Measurements from ENCODE around the gene PUM1. TPM values are rescaled to one million over a fixed set of nuclear protein-coding genes. Genes with fewer than 3 reads are reported as not detected.

Gene PUM1
- total RNA-seq, 1 donor from 2014 or later = 105 TPM

DNA sequence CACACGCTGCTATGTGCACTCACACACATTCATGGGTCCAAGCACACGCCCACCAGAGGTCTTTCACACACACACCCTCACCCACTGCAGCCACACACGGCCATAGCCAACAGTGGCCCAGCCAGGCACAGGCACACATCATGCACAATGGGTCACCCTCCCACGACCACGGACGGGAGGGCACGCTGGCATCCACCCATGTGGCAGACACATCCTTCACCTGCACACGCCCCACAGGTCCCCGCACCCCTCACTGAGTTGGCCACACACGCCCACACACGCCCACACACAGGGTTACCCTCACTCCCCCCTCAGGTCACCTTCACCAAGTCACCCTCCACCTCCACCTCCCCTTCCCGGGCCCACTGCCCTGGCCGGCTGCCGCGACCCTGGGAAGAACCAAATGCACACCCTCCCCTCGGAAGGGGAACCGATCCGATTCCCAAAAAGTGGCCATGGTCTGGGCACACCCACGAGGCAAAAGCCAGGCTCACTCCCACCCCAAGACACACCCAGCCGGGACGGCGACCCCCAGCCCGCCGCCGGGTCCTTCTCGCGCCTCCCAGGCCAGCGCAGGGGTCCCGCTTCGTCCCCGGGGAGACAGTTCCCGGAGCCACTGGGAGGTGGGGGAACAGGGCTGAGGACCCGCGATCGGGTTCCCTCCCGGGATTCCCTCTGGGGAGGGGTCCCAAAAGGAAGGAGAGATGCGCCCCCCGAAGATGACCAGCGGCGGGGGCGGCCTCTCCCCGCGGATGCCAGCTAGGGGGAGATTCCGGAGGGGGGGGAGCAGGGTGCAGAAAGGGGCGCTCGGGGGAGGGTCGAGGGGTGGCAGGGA lies 157.8 kb downstream of the PUM1 start:
- Mint-ChIP-seq H3K4me1 (ENCODE audit: low read depth) (peaks cover 33% of the 10 kb centered on the region), H3K36me3 (ENCODE audit: low read depth) (no peaks in the 10 kb centered on the region)

DNA sequence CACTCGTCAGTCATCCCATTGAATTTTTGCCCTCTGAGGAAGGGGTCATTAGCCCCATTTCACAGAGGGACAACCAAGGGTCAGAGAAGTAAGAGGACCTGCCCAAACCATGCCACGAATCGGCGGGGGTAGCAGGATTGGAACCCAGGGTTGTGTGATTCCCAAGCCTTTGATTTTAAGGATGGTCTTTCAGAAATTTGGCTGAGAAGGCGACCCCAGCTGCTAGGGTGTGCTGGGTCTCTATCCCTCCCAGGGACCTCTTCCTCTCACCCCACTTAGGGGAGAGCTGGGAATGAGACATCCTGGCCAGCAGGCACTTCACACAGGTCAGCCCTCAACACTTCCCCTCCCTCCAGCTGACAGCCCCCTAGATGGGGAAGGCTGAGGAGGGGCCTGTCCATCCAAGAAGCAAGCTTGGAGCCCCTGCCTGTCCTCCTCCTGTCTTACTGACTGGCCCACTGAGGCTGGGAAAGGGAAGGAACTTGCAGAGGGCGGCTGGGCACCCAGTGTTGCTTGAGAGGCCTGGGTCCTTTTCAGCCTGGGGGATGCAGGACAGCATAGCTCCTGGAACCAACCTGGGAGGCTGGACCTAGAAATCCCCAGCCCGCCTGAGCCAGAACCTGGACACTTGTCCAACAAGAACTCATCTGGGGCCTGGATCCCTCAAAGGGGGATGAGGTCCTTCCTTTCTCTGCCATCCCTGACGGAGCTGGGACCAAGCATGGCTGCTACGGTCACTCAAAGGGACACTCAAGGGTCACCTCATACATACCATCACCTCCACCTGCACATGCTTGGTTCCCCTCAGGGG lies 158.7 kb downstream of the PUM1 start:
- DNase-seq (ENCODE audit: low spot score) = peak; percentile 71

More for the DNA sequence above, 157.8 kb downstream of the PUM1 start:
- TF ChIP-seq, protein P1, sequence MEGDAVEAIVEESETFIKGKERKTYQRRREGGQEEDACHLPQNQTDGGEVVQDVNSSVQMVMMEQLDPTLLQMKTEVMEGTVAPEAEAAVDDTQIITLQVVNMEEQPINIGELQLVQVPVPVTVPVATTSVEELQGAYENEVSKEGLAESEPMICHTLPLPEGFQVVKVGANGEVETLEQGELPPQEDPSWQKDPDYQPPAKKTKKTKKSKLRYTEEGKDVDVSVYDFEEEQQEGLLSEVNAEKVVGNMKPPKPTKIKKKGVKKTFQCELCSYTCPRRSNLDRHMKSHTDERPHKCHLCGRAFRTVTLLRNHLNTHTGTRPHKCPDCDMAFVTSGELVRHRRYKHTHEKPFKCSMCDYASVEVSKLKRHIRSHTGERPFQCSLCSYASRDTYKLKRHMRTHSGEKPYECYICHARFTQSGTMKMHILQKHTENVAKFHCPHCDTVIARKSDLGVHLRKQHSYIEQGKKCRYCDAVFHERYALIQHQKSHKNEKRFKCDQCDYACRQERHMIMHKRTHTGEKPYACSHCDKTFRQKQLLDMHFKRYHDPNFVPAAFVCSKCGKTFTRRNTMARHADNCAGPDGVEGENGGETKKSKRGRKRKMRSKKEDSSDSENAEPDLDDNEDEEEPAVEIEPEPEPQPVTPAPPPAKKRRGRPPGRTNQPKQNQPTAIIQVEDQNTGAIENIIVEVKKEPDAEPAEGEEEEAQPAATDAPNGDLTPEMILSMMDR (IDR thresholded peaks at IDR 0.05) = no peak
- Mint-ChIP-seq H3K27ac (ENCODE audit: unreplicated experiment) (no peak overlapping the region), H3K9me3 (ENCODE audit: low read depth) (no peaks in the 10 kb centered on the region), H3K4me3 (ENCODE audit: unreplicated experiment) (peak overlapping the region; percentile 76), H3K27me3 (ENCODE audit: low read depth) (no peaks in the 10 kb centered on the region)
- DNase-seq (ENCODE audit: low spot score) = peak; percentile 77

DNA sequence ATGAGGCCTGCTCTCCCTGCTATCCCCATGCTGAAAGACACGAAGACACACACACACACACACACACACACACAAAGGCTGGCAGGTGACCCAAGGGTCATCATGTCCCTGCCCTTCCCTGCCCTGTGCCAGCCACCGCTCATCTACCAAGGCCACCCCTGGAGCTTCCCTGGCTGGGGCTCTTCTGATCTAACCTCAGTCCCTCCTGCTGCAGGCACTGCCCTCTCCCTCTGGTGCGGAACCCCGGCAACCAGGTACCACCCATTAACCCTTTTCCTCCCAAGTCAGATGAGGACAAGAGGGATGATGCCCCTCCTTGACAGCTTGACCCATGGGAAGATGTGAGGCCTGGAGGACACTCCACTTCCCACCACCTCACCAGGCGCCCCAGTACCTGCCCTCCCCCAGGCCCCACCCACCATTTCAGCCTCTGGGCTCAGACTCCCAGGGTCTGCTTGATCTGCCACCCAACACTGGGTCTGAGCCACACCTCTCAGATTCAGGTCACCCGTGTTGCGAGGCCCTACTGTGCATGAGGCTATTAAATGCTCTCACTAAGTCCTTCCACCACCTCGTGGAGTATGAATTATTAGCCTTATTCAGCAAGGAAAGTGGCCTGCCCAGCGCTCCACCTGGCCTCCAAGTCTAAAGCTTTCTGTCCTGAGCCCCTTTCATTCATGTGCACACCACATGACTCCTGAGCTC lies 159.4 kb downstream of the PUM1 start:
- H3K4me1 Mint-ChIP-seq (ENCODE audit: low read depth) = peaks cover 37% of the 10 kb centered on the region
- no peaks in the 10 kb centered on the region for H3K9me3 Mint-ChIP-seq (ENCODE audit: low read depth)
- no peak overlapping the region for H3K4me3 Mint-ChIP-seq (ENCODE audit: unreplicated experiment)
- H3K36me3 Mint-ChIP-seq (ENCODE audit: low read depth) = no peaks in the 10 kb centered on the region
- H3K27ac Mint-ChIP-seq (ENCODE audit: unreplicated experiment) = no peak overlapping the region
- H3K27me3 Mint-ChIP-seq (ENCODE audit: low read depth) = no peaks in the 10 kb centered on the region
- TF ChIP-seq, protein P1 (IDR thresholded peaks at IDR 0.05) = no peak
- peak; percentile 72 for DNase-seq (ENCODE audit: low spot score)

More for the DNA sequence above, 158.7 kb downstream of the PUM1 start:
- H3K4me1 Mint-ChIP-seq (ENCODE audit: low read depth) = peaks cover 37% of the 10 kb centered on the region
- TF ChIP-seq, protein P1 (IDR thresholded peaks at IDR 0.05) = no peak
- no peaks in the 10 kb centered on the region for H3K27me3 Mint-ChIP-seq (ENCODE audit: low read depth)
- H3K4me3 Mint-ChIP-seq (ENCODE audit: unreplicated experiment) = peak overlapping the region; percentile 76
- H3K9me3 Mint-ChIP-seq (ENCODE audit: low read depth) = no peaks in the 10 kb centered on the region
- H3K36me3 Mint-ChIP-seq (ENCODE audit: low read depth) = no peaks in the 10 kb centered on the region
- no peak overlapping the region for H3K27ac Mint-ChIP-seq (ENCODE audit: unreplicated experiment)

DNA sequence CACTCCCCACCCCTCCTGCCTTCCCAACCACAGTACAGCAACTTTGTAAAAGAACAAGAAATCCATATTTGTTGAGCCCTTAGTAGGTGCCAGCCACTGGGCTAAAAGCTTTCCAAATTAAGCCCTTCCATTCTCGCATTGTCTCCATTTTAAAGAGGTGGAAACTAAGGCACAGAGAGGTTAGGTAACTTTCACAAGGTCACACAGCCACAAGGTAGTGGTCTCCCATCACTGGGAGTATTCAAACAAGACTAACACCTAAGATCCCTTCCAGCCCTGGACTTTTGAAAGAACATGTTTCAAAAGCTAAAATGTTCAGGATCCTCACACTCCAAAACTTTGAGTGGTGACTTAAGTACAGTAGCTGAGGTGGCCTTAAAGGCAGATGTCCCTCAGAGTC lies 160.1 kb downstream of the PUM1 start:
- TF ChIP-seq, protein P1 (IDR thresholded peaks at IDR 0.05) = no peak
- no peak overlapping the region for H3K27ac Mint-ChIP-seq (ENCODE audit: unreplicated experiment)
- DNase-seq (ENCODE audit: low spot score) = no peak
- no peak overlapping the region for H3K4me3 Mint-ChIP-seq (ENCODE audit: unreplicated experiment)
- no peaks in the 10 kb centered on the region for H3K27me3 Mint-ChIP-seq (ENCODE audit: low read depth)
- no peaks in the 10 kb centered on the region for H3K9me3 Mint-ChIP-seq (ENCODE audit: low read depth)
- no peaks in the 10 kb centered on the region for H3K36me3 Mint-ChIP-seq (ENCODE audit: low read depth)
- peaks cover 37% of the 10 kb centered on the region for H3K4me1 Mint-ChIP-seq (ENCODE audit: low read depth)

DNA sequence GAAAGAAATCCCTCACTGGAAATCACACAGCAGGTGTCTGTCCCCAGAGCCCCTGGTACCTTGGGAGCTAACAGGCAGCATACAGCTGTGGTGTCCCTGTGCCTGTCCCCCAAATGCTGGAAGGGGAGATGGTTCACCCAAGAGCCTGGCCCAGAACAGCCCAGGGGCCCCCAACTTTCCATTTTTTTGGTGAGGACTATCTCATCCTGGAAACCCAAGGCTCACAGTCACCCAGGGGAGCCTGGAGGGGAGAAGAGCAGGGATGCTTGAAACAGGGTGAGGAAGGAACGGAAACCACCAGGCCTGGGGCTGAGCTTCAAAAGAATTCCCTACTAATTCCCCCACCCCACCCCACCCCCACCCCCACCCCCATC lies 160.6 kb downstream of the PUM1 start:
- peaks cover 37% of the 10 kb centered on the region for H3K4me1 Mint-ChIP-seq (ENCODE audit: low read depth)

More for the DNA sequence above, 160.6 kb downstream of the PUM1 start:
- H3K27ac Mint-ChIP-seq (ENCODE audit: unreplicated experiment) = no peak overlapping the region
- peak; percentile 32 for DNase-seq (ENCODE audit: low spot score)
- H3K4me3 Mint-ChIP-seq (ENCODE audit: unreplicated experiment) = no peak overlapping the region
- no peaks in the 10 kb centered on the region for H3K27me3 Mint-ChIP-seq (ENCODE audit: low read depth)
- H3K36me3 Mint-ChIP-seq (ENCODE audit: low read depth) = no peaks in the 10 kb centered on the region
- H3K9me3 Mint-ChIP-seq (ENCODE audit: low read depth) = no peaks in the 10 kb centered on the region
- TF ChIP-seq, protein P1 (IDR thresholded peaks at IDR 0.05) = no peak

Data from chondrocyte (in vitro differentiated cells).